AG08396 (cell line): ENCODE measurements around the gene TMEM31.

Source experiments
- DNase-seq: peaks from one replicate; pipeline ENCODE4 v3.0.0; 2012; ENCODE audit warnings: low spot score, mixed read lengths

TMEM31 gene

GRCh38 chrX:103710609-103711008 is at the start of gene TMEM31:
Gene TMEM31, plus strand, starts transcription at chrX:103710909. Its CDS starts 1,350 bp downstream, at chrX:103712259.
- DNase-seq = no peak

GRCh38 chrX:103663981-103664762 is 46.5 kb upstream of the TMEM31 start:
- DNase-seq = no peak

DNA sequence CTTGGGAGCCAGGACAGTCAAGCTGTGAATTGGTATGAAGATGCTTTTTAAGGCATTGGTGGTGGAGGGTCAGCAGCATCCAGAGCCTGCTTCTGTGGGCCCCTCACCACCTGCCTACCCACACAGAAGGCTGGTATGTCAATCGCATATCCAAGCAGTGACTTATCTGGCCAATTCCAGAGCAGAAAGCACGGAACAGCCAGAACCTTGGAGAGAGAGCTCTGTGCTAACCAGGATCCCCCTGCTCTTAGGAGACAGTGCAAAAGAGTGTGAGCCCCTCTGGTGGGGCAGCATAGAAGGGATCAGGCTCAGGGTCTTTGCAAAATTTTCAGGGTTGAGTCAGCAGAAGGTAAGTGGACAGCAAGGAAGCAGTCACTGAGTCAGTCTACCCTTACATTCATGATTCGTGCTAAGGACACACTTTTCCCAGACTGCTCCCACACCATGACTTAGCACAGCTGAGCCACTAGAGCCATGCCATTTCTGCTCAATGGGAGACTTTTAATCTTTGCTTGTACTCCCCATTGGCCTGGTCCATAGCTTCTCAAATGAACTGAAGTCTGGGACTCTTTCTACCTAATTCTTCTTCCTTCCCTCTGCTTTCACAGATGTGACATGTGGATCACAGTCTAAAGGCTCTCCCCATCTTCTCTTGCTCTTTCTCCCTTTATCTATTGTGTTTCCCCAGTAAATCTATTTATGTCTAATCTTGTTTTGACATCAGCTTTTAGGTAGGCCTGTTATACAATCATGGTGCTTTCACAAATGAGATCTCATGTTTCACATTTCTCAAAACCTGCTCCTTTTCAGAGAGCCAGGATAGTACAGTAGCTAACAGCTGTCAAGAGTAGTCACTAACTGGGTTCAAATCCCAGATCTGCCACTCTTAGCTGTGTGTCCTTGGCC is 44.3 kb upstream of the TMEM31 start:
- no peak for DNase-seq

- DNase-seq = no peak
Observed at GRCh38 chrX:103669745-103670144, 41.0 kb upstream of the TMEM31 start.

- no peak for DNase-seq
Observed at GRCh38 chrX:103674531-103675454, 35.9 kb upstream of the TMEM31 start.

DNA sequence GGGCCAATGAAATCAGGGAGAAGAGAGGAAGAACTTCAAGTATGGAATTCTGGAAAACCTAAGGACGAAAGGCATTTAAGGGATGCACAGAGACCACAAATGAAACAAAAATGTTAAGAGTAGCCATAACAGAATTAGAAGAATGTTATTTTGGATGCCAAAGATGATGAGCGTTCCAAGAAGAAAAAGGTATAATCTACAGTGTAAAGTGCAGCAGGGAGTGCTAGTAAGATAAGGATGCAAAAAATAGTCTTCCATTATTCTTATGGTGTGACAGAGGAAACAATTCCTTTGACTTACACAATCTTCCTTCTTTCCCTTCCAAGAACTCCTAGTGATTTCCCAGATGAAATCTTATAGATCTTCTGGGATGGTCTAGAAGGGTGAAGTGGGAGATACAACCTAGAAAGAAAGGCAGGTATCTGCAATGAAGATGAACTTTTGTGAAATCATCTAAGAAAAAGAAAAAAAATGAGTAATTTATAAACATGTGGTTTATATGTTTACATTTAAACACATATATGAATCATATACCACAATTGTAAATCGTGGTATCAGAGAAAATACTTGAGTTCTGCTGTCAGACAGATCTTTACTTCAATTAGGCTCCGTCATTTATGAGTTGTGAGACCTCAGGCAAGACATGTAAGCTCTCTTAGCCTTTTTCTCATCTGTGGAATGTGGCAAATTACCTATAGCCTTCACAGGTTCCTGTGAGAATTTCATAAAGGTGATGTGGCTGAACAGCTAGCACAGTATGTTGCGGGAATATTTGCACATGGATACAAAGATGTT is 32.3 kb upstream of the TMEM31 start:
- DNase-seq = no peak

DNA sequence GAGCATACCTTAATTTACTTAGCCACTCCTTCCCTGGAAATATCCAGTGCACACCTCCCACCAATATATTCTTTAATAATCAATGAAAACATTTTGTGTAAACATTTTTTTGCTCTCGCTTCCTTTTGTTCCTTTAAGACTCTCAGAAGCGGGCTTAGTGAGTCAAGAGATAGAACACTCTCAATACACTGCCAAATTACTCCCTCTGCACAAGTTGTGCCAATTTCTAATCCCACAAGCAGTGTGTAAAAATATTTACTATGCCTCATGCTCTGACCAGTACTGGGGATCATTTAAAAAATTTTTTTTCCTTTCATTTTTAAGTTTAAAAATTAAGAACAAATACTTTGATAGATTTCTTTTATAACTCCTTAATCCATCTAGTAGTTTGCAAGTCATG is 29.3 kb upstream of the TMEM31 start:
- DNase-seq = no peak

GRCh38 chrX:103685396-103685795 is 25.3 kb upstream of the TMEM31 start:
- no peak for DNase-seq

- peak; percentile 78 for DNase-seq
Observed at GRCh38 chrX:103686199-103687072, 24.3 kb upstream of the TMEM31 start, which contains the start of gene MORF4L2. Gene MORF4L2, minus strand, starts transcription at chrX:103686699. Its CDS starts 9,672 bp downstream, at chrX:103677027.

DNA sequence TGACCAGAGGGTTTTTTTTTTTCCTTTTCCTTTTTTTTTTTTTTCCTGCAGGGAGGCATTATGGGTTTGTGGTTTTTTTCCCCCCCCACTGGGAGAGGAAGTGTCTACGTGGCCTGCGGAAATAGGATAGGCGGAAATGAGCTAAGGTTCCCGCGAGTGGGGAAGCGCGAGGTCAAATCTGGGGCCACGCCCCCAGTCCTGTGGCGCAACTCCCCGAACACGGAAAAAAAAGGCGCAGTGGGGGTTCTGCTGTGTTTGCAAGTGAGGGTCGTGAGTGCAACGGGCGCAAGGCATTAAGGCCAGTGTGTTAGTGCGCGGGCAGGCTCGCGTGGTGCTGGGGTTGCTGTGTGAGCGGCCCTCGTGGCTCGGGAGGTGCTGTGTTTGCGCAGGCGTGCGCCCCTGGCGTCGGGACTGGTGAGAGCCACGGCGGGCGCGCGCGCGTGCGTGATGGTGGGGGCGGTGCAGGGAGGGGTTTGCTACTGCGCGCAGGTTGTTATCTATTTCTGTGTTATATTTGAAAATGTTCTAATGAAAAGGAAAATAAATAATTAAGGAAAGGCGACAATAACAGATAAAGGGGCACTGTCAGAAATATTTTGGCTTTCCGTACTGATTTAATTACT is 23.5 kb upstream of the TMEM31 start:
- peak; percentile 70 for DNase-seq

GRCh38 chrX:103687696-103688201 is 23.0 kb upstream of the TMEM31 start:
- DNase-seq = peak; percentile 50

DNA sequence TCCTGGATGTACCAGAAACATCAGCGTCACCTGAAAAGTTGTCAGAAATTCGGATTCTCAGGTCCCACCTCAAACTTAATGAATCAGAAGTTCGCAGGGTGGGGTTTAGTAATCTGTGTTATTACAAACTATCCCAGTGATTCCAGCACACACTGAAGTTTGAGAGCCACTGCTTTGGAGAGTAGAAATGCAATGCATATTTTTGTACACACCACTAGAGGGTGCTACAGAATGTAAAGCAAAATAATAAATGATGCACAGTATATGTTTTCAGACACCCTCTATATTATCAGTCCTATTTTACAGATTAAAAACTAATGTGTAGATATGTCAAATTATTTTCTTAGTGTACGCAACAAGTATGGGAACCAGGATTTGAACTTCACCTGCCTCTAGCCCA is 21.8 kb upstream of the TMEM31 start:
- peak; percentile 23 for DNase-seq

- DNase-seq = no peak
Observed at GRCh38 chrX:103691059-103691458, 19.6 kb upstream of the TMEM31 start.

DNA sequence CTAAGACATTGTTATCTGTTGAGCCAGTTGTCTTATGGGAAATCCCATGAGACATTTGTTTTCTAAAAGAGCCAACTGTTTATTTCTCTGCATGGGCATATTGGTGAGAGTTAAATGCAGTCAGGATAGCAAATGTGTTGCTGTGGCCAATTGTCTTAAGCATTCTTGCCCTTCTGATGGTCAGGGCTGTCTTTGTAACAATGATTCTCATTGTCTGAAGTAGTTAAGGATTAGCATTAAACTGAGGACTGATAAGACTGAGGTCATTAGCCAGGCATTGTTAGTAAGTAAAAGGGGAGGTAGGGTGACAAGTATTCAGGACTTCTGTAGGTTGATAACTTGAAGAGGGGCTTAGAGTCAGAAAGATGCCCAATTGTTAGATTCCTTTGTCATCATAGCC is 13.0 kb upstream of the TMEM31 start:
- no peak for DNase-seq

- DNase-seq = no peak
Observed at GRCh38 chrX:103699243-103699642, 11.5 kb upstream of the TMEM31 start.

GRCh38 chrX:103704863-103705262 is 5.8 kb upstream of the TMEM31 start:
- DNase-seq = no peak

- peak; percentile 36 for DNase-seq
Observed at GRCh38 chrX:103716962-103717361, 6.3 kb downstream of the TMEM31 start.

DNA sequence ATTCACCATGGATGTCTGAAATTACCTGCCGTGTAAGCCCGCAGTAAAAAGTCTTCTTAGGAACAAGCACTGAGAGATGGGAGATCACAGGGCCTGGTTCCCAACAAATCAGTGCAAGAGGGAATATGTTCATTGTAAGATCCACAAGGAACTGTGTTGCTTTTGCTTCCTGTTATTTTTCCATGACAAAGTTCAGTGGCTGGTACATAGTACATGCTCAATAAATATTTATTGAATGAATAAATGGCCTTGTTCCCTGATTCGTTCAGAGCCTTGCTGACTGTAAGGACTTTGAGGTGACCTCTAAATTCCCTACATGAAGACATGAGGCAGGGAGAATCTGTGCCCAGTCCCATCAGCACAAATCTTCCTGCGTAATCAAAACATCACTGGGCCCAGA is 7.4 kb downstream of the TMEM31 start:
- DNase-seq = no peak

DNA sequence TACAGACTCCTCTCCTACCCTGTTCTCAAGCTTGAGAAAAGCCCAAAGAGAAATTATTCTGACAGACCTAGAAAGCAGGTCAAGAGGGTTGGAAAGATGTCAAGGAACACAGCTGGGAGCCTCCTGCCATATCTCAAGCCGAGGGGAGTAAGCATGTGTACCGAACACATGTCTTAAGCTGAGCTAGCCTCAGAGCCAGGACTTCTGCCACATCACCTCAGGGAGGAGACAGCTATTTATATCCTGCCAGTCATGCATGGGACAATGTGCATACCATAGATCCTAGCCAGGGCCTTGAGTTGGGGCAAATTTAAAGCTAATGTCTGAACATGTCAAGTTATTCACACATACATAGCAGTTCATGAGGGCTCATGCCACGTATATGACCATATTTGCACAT is 11.8 kb downstream of the TMEM31 start:
- no peak for DNase-seq
